Suppressor macrophage treated with lipopolysaccharide for 4 hours (primary cell): ENCODE measurements around the gene P3H1.
"Not testable (repeated sequence)": the region's sequence is repeated elsewhere in the genome, so short reads cannot be mapped to it uniquely, and the experiment has no call there.

Experiments
- DNase-seq: peaks from one replicate; pipeline ENCODE4 v3.0.0-alpha.2; 2020

The P3H1 gene

DNA sequence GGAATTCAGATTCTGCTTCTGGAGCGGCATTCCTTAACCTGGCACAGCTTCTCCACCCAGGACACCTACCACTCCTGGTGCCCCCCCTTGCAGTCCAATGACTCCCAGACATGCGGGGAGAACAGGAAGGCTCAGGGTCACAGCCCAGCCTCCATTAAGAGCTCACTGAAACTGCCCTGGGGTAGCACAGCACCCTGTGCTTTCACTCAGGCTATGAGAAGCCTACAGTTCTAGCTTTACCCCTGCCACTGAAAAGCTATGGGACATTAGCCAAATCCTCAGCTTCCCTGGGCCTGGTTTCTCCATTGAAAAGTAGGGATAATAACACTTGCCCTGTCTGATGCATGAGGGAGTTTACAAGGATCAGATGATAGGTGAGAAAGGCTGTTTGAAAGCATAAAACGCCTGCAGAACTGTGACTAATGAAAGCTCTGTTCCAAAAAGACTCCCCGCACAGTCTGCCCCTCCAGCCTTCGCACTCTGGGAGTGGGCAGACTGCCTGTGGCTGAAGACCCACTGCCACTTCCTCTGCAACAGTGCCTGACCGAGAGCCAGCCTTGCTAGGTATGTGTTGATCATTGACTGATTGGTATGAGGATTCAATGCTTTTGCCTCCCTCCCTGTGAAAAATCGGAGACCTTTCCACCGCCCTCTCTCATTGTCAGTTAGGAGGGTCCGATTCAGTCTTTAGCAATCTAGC, 24.1 kb downstream of the P3H1 start:
- no peak for DNase-seq

DNA sequence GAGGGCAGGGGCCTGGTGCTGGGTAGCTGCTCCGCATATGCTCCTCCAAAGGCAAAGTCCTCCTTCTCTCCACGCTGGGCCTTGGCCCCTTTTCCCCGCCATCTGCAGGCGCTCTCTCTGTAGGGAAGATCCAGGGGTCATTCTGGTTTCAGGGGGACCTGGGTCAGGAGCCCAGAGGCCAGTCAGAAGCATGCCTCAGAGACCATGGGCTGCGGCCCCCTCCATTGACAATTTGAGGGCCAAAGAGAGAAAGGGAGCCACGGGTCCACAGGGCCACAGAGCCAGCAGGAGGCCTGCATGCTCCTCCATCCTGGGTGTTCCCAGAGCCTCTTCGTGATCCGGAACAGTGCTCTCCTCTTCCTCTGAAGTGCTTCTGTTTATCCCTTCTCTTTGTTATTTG, 24.7 kb downstream of the P3H1 start:
- no peak for DNase-seq

- DNase-seq, result no peak
Observed at GRCh38 chr1:42741706-42742105, 25.1 kb downstream of the P3H1 start.

DNA sequence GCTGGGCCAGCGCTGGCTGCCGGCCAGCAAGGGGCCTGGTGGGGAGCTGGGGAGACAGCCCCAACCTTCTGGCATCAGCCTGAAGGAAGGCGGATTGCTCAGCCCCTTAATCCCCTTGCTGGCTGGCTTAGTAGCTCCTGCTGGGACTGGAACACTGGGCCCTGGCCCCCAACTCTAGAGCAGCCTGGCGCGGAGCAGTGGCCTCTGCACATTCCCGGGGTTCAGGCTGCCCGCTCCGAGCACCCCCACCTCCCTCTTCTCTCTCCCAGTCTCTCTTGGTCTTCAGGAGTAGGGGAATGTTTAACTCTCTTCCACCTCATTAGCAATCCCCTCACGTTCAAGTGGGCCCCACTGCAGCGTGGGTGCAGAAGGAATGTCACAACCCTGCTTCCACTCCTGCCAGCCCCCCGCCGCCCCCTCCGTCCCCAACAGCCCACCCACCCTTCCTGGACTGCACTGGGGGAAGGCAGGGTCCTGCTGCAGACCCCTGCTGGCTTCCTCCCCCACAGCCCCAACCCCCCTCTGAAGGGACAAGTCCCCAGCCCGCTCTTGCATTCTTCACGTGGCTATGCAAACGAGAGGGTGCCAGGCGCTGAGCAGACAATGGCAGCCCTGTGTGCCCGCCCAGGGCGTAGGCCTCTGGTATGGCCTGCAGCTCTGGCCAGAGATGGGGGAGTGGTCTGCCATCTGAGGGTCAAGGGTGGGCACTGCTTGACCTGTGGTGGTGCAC, 25.8 kb downstream of the P3H1 start:
- DNase-seq, result no peak

- no peak for DNase-seq
Observed at GRCh38 chr1:42739753-42740700, 26.8 kb downstream of the P3H1 start, which contains the start of gene CLDN19. CLDN19 (minus strand) TSS chr1:42740236; CDS start chr1:42740063, 173 bp downstream.

DNA sequence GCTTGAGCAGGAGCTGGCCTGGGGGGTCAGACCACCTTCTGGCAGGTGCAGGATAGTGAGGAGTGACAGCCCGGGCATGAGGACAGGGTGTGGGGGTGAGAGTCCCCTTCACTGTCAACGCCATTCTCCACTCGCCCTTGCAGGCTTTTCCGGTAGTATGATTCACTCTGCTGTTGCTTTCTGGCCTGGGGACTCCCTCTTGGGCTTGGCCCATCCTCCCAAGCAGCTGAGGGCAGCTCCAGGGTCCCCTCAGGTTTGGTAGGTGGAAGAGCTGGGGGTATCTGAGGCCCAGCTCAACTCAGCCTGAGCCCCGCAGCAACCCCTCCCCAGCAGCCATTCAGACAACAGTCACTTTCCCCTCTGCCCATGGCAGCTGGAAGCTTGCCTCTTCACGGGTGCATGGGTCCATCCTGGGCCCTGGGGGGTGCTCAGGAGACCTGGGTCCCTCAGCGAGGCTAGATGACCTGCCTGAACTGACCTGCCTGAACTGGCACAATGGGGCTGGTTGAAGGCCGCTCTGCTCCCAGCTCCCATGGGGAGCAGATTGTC, 28.1 kb downstream of the P3H1 start:
- no peak for DNase-seq

DNA sequence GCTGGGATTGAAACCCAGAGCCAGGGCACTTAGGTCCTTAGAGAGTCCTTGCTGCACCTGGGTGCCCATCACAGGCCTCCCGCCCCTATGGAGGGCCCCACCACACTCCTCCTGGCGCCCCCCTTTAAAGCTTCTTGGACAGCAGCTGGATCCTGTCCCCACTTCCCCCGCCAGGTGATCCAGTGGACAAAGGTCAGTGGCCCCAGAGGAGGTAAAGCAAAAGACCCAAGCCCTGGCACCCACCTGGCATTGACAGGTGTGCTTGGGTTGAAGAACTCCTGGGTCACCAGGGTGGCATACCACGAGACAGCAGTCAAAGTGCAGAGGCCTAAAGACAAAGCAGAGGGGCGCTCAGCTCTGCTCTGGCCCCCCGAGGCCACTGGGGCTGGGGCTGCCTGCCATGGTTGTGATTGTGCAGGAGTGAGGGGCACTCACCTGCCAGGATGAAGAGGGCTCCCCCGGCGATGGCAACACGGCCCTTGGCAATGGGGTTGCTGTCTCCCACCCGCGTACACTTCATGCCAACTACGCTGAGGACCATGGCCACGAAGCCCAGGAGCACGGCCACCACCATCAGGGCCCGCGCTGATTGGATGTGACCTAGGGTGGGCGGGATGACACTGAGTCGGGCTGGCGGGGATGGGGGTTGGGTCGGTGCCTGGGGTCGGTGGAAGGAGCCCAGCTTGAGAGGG, 28.7 kb downstream of the P3H1 start:
- no peak for DNase-seq

DNA sequence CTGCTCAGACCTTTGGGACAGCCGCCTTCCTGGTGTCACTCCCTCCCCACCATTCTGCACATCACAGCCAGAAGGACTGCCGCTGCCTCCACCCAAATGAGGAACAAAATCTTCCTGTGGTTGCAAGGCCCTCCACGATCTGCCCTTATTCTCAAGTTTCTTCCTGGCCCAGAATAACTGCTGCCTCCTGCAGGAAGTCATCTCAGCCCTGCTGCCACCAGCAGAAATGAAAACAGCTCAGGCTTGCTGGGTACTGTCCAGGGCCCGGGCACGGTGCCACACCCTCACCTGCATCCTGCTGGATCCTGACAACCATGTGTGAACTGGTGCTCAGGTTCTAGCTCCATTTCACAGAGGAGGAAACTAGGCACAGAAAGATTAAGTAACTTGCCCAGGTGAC, 29.6 kb downstream of the P3H1 start:
- peak; percentile 59 for DNase-seq

GRCh38 chr1:42736571-42737200, 30.1 kb downstream of the P3H1 start:
- DNase-seq, result no peak

DNA sequence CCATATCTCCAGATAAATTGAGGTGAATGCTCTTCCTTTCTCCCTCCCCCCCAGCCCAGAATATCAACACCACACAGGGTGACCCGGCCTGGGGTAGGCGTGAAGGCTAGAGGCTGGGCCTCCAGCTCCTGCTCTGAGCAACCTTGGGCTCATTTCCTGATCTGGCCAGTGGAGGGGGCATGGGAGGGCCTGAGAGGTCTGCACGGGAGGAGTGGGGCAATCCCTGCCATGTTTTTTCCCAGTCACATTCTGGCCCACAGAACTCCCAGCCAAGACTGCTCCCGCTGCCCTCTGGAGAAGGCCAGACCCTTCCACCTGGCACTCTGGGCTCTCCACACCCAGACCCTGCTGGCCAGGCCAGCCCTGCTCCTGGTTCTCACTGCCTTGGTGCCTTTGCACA, 30.7 kb downstream of the P3H1 start:
- DNase-seq, result peak; percentile 48

DNA sequence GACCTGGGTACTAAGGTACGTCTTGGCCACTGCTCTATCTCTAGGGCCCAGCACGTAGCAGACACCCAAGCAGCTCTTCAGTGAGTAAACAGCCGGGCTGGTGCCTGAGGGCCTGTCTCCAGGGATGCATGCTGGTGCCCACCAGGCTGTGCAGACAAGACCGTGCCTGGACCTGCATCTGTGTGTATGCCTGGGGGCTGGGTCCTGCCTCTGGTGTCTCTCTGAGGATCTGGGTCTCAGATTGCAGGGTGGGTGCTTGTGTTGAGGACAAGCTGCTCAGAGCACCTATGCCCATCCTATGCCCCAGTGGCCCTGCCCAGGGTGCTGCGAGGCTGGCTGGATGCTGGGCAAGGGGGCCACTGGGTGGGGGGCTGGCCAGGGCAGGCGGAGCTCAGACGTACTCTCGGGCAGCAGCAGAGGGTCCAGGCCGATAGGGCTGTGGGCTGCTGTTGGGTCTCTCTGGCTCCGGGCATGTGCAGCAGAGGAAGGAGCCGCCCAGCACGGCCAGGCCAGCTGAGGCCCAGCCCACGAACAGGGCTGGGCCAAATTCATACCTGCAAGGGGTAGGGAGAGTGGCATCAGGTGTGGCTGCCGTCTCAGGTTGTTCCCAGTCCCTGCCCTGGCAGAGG, 31.2 kb downstream of the P3H1 start:
- DNase-seq, result no peak

GRCh38 chr1:42735056-42735455, 31.8 kb downstream of the P3H1 start:
- DNase-seq, result no peak

DNA sequence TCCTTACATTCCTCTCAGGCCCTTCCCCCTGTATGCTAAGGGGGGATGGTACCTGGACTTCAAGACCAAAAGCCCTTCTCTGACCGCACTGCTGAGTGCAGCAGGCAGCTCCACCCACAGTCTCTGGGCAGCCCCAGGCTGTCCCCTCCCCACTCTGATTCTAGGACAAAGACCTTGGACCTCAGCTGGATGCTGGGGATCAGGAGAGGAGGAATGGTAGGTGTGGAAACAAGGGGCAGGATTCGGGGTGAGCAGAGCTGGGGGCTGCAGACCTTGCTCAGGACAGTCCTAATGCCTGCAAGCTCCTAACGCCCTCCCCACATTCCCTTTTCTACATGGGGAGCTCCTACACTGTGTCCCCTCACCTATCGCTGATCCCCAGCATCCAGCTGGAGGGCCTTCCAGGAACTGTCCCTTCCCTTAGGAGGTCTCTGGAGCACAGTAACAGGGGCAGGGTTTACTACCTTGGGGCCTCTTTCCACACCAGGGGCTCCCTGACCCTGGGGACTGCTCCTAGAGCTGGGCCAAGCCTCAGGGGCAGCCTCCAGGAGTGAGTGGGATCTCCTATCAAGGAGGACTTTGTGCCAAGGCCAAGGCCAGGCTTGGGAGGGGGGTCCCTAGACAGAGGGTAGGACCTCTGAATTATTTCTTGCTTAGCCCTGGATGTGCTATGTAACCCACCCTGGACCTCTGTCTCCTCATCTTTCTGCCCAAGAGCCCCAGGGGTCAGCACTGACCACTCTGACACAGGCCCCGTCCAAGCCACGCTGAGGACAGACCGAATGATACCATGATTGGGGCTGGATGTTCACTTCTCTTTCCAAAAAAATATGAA, 32.4 kb downstream of the P3H1 start:
- no peak for DNase-seq

DNA sequence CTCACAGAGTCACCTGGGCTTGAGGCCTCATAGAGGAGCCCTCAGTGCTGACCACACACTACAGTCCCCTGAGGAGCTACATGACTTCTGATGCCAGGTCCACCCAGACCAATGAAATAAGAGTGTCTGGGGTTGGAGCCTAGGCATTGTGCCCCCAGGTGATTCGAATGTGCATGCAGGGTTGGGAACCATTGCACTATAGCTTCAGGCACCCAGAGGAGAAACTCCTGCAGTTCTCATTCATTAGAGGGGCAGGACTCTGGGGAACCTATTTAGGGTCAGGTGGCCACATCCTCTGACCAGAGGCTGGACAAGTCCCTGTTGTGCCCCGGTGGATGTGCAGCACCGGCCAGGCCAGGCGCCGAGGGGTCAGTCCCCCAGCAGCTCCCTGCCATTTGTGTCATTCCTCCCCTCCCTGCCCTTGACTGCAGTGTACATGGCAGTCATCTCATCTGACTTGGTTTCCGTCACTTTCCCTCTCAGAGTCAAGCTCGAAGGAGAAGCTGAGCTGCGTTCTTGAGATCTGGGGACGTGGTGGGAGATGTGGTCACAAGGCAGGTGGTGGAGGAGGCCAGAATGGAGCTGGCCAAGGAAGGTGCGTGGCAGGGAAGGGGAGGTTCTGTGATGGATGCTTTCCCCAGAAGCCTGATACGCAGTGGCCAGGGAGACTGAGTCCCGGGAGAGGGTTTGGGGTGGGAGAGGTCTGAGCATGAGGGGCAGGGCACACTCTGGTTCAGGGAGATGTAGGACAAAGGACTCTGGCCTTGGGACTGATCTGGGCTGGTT, 33.2 kb downstream of the P3H1 start:
- no peak for DNase-seq

DNA sequence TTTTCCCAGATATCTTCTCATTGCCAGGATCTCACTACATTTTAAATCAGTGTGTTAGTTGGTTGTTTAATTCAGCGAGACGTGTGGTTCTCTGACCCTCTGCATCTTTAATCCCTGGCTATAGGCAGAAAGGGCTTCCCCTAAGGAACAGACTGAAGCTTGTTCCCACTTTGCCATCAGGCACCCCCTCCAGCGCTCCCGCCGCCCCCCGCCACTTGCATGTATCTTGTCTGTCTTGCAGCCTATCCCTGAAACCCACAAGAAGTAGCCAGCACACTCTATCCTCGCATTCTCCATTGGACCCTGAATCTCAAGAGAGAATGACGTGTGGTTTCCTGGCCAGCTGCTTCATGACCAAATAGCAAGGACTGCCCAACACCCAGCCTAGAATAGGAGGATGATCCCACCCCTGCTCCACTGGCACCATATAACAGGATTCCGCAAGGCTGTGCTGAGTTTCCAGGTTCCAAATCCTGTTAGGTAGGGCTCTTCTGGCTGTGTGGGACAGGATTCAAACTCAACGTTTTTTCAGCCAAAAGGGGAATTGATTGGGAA, 34.6 kb downstream of the P3H1 start:
- no peak for DNase-seq

- no peak for DNase-seq
Observed at GRCh38 chr1:42731585-42731984, 35.2 kb downstream of the P3H1 start.

DNA sequence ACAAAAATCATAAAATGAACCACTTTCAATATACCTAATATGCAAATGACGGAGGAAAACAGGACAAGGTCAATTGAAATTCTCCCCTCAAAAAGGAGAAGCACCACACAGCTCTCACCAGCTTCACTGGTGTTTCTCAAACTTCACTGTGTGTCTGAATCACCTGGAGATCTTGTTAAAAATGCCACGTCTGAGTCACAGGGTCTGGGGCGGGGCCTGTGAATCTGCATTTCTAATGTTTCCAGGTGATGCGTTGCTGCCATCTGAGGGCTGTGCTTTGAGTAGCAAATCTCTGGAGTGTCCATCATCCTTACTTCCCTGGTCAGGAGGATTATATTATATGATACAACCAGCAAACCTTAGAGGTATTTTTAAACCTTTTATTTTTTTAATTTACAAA, 35.8 kb downstream of the P3H1 start:
- peak; percentile 5 for DNase-seq

GRCh38 chr1:42730002-42730401, 36.8 kb downstream of the P3H1 start:
- DNase-seq, result no peak

DNA sequence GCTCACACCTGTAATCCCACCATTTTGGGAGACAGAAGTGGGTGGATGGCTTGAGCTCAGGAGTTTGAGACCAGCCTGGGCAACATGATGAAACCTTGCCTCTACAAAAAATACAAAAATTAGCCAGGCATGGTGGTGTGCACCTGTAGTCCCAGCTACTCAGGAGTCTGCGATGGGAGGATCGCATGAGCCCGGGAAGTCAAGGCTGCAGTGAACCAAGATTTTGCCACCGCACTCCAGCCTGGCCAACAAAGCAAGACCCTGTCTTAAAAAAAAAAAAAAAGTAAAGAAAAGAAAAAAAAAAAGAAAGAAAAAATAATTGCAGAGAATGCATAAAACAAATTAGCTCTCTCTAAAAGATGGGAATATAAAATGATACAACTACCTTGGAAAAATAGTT, 41.0 kb downstream of the P3H1 start:
- DNase-seq, result not testable (repeated sequence)
